Left hindlimb (tissue), 1 donor: ENCODE data around the gene ABCD3.
A peak's percentile ranks its signal among the peaks of the same experiment; 100 is the strongest.

Source experiments
- DNase-seq: peaks from one replicate; pipeline ENCODE4 v3.0.0-alpha.2; 2018

Gene ABCD3

GRCh38 chr1:94463056-94463764, 45.0 kb downstream of the ABCD3 start:
- DNase-seq = no peak

DNA sequence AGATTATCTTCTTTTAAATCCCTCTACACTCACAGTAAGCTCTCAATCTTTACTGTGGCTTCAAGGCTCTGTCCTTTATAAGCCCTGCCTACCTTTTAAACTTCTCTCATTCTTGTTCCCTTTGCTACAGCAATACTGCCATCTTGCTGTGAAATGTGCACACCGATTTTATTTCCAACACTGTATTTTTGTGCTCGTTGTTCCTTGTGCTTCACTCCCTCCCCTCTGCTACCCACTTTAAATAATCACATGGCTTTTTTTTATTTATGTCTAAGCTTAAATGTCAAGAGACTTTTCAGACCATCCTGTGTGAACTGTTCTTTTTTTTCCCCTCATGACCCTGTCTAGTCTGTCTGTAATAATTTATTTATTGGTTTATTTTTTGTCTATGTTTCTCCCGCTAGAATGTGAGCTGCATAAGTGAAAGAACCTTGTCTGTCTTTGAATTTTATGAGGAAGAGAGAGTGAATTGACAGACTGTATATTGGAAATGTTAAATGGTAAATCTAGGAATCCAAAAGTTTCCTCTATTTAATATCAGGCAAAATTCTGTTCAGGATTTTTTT, 45.7 kb downstream of the ABCD3 start:
- DNase-seq = no peak

- no peak for DNase-seq
Measured at GRCh38 chr1:94468708-94469107, 50.5 kb downstream of the ABCD3 start.

DNA sequence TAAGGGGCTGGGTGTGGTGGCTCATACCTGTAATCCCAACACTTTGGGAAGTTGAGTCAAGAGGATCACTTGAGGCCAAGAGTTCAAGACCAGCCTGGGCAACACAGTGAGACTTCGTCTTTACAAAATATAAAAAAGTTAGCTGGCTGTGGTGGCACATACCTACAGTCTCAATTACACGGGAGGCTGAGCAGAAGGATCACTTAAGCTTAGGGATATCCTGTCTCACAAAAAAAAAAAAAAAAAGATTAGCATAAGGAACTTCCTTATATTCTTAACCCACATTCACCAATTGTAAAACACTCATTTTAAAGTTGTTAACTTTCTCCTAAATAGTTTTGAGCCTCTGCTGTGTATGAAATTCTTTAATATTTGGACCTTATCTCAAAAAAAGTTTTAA, 53.1 kb downstream of the ABCD3 start:
- DNase-seq = no peak

DNA sequence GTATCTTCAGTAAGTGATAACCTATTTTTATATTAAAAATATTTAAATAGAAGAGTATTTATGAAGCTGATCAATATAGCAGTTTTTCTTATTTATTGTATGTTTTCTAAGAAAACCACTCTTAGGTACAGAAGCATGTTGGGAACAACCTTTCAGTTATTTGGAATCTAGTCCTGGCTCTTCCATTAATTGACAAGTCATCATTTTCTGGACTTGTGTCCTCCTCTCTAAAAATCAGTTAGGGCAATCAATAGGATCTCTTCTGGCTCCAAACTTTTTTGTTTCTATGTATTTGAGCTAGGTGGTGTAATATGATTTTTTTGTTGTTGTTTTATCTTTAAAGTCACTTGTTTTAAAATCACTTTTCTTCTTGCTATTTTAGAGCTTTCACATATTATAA, 57.0 kb downstream of the ABCD3 start:
- DNase-seq = no peak

DNA sequence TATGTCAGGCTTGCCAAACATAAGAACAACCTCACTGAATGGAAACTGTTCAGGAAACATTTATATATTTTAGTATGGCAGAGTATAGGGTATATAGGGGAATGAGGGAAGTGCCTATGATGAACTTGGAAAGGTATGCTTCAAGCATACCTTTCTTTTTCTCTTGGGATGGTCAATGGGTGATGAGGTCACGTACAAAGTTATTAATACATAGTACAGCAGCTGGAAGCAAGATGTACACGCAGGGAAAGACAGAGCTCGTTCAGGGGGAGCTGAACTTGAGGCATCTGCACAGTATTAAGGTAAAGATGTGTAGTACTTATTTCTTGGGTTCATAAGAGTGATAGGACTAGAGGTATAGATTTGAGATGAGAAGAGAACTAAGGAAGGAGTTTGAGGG, 61.5 kb downstream of the ABCD3 start:
- DNase-seq = no peak

GRCh38 chr1:94481473-94481933, 63.3 kb downstream of the ABCD3 start:
- peak; percentile 32 for DNase-seq

- DNase-seq = no peak
Measured at GRCh38 chr1:94486990-94487389, 68.8 kb downstream of the ABCD3 start.

DNA sequence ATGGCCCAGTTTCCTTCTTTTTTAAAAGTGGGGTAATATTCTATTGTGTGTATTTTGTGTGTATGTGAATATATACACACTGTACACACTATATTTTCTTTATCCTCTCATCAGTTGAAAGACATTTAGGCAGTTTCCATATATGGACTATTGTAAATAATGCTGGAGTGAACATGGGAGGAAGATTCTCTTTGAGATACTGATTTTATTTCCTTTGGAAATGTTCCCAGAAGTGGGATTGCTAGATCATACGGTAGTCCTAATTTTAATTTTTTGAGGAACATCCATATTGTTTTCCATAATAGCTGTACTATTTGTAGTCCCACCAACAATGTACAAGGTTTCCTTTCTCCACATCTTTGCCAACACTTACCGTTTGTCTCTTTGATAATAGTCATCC, 72.4 kb downstream of the ABCD3 start:
- no peak for DNase-seq

DNA sequence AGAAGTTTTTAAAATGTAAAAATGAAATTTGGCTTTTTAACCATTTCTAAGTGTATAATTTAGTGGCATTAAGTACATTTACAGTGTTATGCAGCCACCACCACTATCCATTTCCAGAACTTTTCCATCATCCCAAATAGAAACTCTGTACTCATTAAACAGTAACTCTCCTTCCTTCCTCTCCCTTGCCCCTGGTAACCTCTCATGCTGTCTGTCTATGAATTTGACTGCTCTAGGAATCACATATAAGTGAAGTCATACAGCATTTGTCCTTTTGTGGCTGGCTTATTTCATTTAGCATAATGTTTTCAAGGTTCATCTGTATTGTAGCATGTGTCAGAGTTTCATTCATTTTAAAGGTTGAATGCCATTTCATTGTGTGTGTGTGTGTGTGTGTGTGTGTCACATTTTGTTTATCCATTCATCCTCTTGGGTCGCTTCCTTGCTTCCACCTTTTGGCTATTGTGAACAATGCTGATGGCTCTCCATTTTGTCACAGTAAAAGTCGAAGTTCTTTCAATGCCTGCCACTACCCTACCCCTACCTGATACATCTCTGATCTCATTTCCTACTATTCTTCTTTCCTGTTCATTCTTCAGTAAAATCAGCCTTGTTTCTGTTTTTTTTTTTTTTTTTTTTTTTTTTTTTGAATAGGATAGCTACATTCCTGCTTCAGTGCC, 78.0 kb downstream of the ABCD3 start:
- no peak for DNase-seq

GRCh38 chr1:94501426-94501825, 83.2 kb downstream of the ABCD3 start:
- no peak for DNase-seq

GRCh38 chr1:94501935-94502334, 83.7 kb downstream of the ABCD3 start:
- no peak for DNase-seq

- DNase-seq = no peak
Measured at GRCh38 chr1:94503153-94503552, 85.0 kb downstream of the ABCD3 start.

DNA sequence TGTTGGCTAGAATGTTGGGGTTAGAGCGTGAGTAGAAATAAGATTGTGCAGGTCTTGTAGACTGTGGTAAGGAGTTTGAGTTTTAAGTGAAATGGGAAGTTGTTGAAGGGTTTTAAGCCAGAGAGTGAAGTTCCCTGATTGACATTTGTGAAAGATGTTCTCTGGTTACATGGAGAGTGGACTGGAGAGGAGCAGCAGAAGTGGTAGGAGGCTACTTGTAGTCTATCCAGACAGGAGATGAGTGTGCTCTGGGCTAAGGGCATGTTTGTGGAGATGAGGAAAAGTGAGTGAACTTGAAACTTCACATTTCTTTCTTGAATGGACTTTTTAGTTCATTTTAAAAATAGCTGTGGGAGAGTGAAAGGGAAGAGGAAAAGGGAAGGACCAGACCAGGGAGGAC, 86.4 kb downstream of the ABCD3 start:
- DNase-seq = no peak

- no peak for DNase-seq
Measured at GRCh38 chr1:94512816-94513215, 94.6 kb downstream of the ABCD3 start.

GRCh38 chr1:94514095-94514727, 96.0 kb downstream of the ABCD3 start:
- peak; percentile 28 for DNase-seq

- DNase-seq = no peak
Measured at GRCh38 chr1:94515296-94515947, 97.2 kb downstream of the ABCD3 start.

- DNase-seq = no peak
Measured at GRCh38 chr1:94519351-94519750, 101.2 kb downstream of the ABCD3 start.

GRCh38 chr1:94522304-94522703, 104.1 kb downstream of the ABCD3 start:
- DNase-seq = no peak

GRCh38 chr1:94524531-94524930, 106.3 kb downstream of the ABCD3 start:
- DNase-seq = no peak

GRCh38 chr1:94526152-94526980, 108.2 kb downstream of the ABCD3 start:
- DNase-seq = no peak

GRCh38 chr1:94527447-94528031, 109.3 kb downstream of the ABCD3 start:
- no peak for DNase-seq
